ENCODE measurements around the gene SPTLC3.

Gene SPTLC3

DNA sequence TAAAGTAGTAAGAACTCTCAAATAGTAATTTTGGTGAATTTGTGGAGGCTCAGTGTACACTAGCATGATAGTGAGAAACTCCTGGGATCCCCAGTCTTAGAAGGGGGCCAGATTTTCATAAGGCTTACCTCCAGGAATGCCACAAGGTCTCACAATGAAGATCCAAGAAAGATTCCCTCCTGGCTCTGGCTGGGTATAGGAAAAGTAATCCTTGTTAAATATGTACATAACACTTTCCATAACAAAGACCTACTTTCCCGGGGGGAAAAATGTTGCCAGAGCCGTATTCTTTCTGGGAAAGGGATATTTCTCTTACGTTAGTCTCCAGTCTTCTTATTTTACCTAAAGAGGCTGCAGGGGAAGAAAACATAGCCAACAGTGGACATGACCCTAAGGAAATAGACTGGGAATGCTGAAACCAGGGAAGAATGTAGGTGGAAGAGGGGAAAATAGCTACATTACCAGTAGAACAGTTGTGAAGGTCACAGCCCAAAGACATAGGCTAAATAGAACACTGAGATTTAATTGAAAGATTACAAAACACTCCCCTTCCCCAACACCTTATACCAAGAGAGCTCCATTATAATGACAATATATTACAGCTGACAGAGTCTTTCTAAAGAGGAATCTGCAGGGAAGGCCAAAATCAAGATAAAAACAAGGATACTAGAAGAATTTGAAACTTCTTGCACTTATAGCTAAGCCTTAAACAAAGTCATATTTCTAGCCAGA, 177.4 kb downstream of the SPTLC3 start:
- no peak for DNase-seq (ENCODE audit: low spot score)

DNA sequence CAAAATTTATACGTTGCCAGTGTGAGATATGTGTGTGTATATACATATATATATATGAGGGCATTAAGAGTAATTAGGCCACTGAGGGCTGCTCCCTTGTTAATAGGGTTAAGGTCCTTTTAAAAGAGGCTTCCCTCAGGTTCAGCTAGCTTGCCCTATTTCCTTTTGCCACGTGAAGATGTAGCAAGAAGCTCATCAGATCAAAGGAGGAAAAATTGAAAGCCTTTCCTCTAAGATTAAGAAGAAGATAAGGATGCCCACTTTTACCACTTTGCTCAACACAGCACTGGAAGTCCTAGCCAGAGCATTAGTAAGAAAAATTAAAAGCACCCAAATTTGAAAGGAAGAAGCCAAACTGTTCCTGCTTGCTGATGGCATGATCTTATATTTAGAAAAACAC, 179.1 kb downstream of the SPTLC3 start:
- DNase-seq (ENCODE audit: low spot score): no peak

DNA sequence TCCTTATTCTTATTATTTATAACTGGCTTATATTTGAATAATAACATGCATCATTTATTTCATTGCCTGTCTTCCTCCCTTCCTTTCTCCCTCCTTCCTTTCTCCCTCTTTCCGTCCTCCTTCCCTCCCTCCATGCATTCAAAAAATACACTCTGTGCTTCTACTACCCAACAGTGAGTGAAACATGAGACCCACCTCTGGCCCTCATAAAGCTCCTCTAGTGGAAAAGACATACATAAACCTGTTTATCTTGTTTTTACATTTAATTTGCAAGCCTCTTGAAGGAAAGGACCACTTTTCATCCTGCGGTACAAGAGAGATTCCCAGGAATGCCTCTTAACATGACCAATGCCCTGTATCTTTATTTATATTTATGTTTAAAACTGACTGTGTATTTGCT, 190.5 kb downstream of the SPTLC3 start:
- no peak for DNase-seq (ENCODE audit: low spot score)

DNA sequence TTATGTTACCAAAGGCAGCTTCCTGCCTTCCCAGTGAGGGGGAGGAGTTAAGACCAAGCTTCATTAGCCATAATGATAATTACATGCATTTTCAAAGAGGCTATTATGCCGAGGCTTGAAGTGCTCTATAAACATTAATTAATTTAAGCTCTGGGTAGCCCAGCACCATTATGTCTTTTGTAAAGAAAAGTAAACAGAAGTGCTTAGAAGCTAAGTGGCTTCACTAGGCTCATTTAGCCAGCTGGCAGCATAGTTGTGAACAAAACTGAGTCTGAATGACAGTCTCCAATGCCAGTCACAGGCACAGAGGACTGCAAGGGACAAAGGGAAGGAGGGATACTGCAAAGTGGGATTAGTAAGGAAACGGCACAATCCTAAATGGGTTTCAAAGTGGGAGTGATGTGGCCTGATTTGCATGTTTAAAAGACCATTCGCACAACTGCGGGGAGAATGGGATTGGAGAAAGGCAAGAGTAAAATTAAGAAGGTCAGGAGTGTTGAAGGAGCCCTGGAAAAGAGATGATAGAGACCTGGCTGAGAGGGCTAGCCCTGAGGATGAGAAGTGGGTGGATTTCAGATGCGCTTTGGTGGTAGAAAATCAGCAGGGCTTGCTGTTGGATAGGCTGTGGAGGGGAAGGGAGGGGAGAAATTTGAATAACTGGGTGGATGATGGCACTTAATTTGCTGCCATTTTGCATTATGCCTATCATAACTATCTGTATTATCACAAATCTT, 192.2 kb downstream of the SPTLC3 start:
- DNase-seq (ENCODE audit: low spot score): no peak

DNA sequence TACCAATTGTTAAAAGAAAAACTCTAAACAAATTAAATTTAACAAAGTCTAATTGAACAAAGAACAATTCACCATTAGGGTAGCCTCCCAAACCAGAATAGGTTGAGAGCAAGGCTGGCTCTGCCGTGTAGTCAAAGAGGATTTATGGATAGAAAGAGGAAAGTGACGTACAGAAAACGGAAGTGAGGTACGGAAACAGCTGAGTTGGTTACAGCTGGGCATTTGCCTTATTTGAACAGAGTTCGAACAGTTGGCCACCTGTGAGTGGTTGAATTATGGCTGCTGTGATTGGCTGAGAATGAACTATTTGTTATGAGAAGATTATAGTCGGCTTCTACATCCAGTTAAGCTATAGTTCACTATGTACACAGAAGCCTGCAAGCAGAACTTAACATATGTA, 193.8 kb downstream of the SPTLC3 start:
- no peak for DNase-seq (ENCODE audit: low spot score)

DNA sequence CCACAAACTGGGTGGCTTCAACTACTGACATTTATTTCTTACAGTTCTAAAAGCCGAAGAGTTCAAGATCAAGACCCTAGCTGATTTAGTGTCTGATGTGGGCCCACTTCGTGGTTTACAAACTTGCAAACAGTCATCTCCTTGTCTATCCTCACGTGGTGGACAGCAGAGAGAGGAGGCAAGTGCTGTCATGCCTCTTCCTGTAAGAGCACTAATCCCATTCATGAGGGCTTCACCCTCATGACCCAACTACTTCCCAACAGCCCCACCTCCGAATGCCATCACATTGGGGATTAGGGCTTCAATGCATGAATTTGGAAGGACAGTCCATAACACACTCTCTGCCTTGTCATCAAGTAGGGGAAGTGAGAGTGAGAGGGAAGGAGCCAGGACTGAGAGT, 196.7 kb downstream of the SPTLC3 start:
- no peak for DNase-seq (ENCODE audit: low spot score)

DNA sequence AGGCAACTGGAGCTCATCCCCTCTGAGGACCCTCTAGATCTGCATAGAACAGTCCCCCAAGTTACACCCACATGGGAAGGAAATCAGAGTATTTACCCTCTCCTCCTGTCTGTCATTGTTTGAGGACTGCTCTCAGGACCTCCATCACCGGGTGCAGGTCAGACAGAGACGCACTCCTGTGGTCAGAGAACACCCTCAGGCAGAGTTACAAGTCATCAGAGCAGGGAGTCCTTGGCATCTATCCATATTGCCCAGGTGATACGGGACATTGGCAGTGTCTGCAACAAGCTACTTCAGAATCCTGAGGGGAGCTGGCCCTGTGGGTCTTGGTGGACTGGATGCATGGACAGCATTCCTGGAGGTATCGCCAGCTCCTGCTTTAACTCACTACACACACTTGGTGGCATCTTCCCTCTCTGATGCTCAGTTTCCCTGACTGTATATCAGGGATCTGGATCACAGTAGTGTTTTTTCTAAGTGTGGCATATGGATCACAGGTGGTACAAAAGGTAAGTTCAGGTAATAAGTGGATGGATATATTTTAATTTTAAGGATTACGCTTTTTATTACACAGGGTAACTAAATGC, 197.2 kb downstream of the SPTLC3 start:
- no peak for DNase-seq (ENCODE audit: low spot score)

DNA sequence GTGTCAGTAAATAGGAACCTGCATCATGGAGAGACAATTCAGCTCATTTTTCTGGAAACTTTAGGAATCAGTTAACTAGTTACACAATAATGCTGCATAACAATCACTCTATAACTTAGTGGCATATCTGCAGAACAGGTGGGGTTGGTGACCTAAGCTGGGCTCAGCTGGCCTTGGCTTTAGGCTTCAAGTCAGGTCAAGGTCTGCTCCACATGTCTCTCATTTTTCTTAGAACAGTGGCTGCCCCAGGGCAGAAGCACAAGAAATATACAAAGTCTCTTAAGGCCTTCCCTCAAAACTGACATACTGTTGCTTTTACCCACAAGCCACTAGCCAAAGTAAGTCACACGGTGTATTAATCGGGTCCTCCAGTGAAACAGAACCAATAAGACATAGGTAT, 198.2 kb downstream of the SPTLC3 start:
- no peak for DNase-seq (ENCODE audit: low spot score)

DNA sequence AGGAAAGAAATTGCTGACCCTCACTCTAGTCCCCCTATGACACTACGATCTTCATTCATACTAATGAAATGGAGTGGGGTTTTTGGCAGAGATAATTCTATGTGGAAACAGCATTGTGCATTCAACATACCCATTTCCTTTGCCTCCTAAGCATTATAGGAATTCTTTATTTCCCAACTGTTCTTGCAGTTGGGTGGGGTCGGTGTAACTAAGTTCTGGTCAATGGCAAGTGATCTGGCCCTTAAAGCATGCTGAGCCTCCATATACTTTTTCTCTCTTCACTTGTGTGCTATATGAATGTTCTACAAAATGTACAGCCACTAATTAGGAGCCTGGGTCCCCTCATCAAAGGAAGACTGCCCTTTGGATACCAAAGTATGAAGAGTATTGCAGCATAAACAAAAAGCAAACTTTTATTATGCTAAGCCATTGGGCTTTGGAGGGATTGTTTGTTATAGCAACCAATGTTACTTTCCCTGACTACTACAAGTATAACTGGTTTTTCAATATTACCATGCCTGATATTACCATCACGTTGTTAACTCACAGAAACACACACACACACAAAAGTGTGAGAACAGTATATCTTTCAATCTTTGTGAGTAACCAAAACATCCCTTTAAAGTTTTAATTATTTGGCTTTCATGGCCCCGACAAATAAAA, 203.3 kb downstream of the SPTLC3 start:
- no peak for DNase-seq (ENCODE audit: low spot score)

DNA sequence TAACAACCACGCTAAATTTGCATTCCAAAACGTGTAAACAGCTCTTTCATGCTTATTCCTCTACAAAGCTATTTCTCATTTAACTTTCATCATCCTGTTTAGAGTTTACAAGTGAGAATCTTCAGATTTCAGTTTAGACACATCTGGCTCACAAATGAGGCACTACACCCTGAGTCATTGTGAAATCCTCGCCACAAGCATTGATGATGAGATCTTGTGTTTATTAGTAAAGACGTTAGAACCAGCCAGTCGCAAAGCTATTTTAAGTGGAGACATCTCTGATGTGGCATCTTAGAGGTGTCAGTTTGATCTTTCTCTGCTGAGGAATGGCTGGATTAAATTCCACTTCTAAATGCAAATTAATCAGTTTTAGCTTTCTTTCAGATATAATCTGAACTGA, 204.0 kb downstream of the SPTLC3 start:
- no peak for DNase-seq (ENCODE audit: low spot score)

DNA sequence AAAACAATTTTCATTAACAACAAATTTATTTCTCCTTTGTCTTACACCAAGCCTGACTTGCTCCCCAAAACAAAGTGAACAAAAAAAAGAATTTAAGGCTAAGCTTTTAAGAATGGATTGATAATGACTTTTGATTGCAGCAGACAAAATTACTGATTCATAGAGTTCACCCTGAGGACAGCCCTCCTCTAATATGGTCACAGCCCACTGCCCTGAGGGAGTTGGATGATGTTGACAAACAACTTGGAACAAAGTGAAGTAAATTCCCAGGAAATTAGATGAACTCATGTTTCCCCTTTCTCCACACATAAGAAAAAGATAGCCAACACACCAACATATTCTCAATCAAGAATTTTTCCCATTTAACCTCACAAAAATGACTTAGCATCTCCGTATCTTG, 204.6 kb downstream of the SPTLC3 start:
- no peak for DNase-seq (ENCODE audit: low spot score)

DNA sequence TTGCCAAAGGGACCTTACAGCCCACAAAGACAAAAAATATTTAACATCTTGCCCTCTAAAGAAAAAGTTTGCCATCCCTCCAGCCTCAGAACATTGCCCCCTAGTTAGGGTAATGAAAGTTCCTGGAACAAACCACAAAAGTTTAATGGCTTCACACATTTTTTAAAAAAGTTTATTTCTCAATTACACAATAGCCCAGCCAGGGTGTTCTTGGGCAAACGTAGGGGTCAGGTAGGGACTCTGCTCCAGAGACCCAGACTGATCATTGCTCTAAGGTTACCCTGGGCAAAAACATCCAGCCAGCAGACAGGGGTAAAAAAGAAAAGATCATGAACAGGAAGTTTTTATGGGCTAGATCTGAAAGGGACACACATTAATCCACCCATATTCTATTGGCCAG, 207.8 kb downstream of the SPTLC3 start:
- no peak for DNase-seq (ENCODE audit: low spot score)
